GM12878 (cell line): ENCODE measurements around the gene TMPRSS9. TPM values are rescaled to one million over a fixed set of nuclear protein-coding genes. Genes with fewer than 3 reads are reported as not detected.

Experiments used
- CBX3 ChIP-seq: fragments of 200-600 bp; sonication (generic); IDR thresholded peaks from 2 replicates; pipeline ENCODE4 v1.6.1; 2016; ENCODE audit warnings: low read depth, borderline replicate concordance
- EED ChIP-seq: sonication (generic); IDR thresholded peaks from 2 replicates; pipeline ENCODE4 v1.6.1; 2016; ENCODE audit warnings: antibody characterized with exemption, low read depth
- FOS ChIP-seq: IDR thresholded peaks from 3 replicates; pipeline ENCODE4 v1.6.1; 2011; ENCODE audit warnings: borderline replicate concordance; ENCODE audit not compliant: insufficient read length; ENCODE audit errors: extremely low read depth
- MEF2A ChIP-seq: IDR thresholded peaks from 2 replicates; pipeline ENCODE4 v1.6.1; 2011; ENCODE audit warnings: low read depth, mild to moderate bottlenecking, low read length, moderate library complexity; ENCODE audit not compliant: insufficient read depth
- MEF2B ChIP-seq: fragments of 450-650 bp; IDR thresholded peaks from 2 replicates; pipeline ENCODE4 v1.6.1; 2018; ENCODE audit warnings: mild to moderate bottlenecking, moderate library complexity; ENCODE audit not compliant: partially characterized antibody, poor library complexity, severe bottlenecking
- MXI1 ChIP-seq: fragments of 150-350 bp; IDR thresholded peaks from 2 replicates; pipeline ENCODE4 v1.6.1; 2011; ENCODE audit warnings: low read depth, mild to moderate bottlenecking, inconsistent platforms, low read length, improper control_type of control experiment
- MYC ChIP-seq: IDR thresholded peaks from 2 replicates; pipeline ENCODE4 v1.6.1; 2011; ENCODE audit warnings: mild to moderate bottlenecking, low read length, moderate library complexity, inconsistent platforms; ENCODE audit not compliant: insufficient read depth, insufficient replicate concordance, insufficient read length, severe bottlenecking
- NR2C2 ChIP-seq: IDR thresholded peaks from 2 replicates; pipeline ENCODE4 v1.6.1; 2011; ENCODE audit warnings: borderline replicate concordance, low read depth; ENCODE audit not compliant: control insufficient read depth, insufficient read length
- RUNX3 ChIP-seq: IDR thresholded peaks from 2 replicates; pipeline ENCODE4 v1.6.1; 2012; ENCODE audit warnings: low read length, inconsistent platforms
- SIX5 ChIP-seq: IDR thresholded peaks from 2 replicates; pipeline ENCODE4 v1.6.1; 2011; ENCODE audit warnings: mild to moderate bottlenecking, low read depth, low read length, moderate library complexity; ENCODE audit not compliant: severe bottlenecking
- SMAD1 ChIP-seq: fragments of 450-650 bp; IDR thresholded peaks from 2 replicates; pipeline ENCODE4 v1.6.1; 2018; ENCODE audit warnings: mild to moderate bottlenecking, low read depth; ENCODE audit not compliant: partially characterized antibody
- SMARCA5 ChIP-seq: fragments of 450-650 bp; IDR thresholded peaks from 2 replicates; pipeline ENCODE4 v1.6.1; 2017; ENCODE audit warnings: mild to moderate bottlenecking
- SPI1 ChIP-seq: IDR thresholded peaks from 2 replicates; pipeline ENCODE4 v1.6.1; 2011; ENCODE audit warnings: low read depth, mild to moderate bottlenecking, low read length, moderate library complexity, borderline replicate concordance; ENCODE audit not compliant: insufficient read depth
- SREBF1 ChIP-seq: IDR thresholded peaks from 2 replicates; pipeline ENCODE4 v1.6.1; 2012; ENCODE audit warnings: mild to moderate bottlenecking, low read length
- TBL1XR1 ChIP-seq: IDR thresholded peaks from 2 replicates; pipeline ENCODE4 v1.6.1; 2012; ENCODE audit warnings: low read depth, low read length, improper control_type of control experiment
- TCF3 ChIP-seq: IDR thresholded peaks from 2 replicates; pipeline ENCODE4 v1.6.1; 2012; ENCODE audit warnings: low read depth, mild to moderate bottlenecking, low read length, borderline replicate concordance; ENCODE audit not compliant: insufficient read depth
- ZBED1 ChIP-seq: IDR thresholded peaks from 2 replicates; pipeline ENCODE4 v1.6.1; 2016; ENCODE audit warnings: borderline replicate concordance
- ZSCAN29 ChIP-seq: fragments of 450-650 bp; IDR thresholded peaks from 2 replicates; pipeline ENCODE4 v1.6.1; 2017; ENCODE audit warnings: mild to moderate bottlenecking, moderate library complexity
- polyA plus RNA-seq, 11 experiments: library from polyadenylated mRNA; depleted of rRNA in 4 of 11; unstranded in 6 of 11; stranded (reverse) in 5 of 11; fragments of >200 nt; fragmentation: Nextera tagmentation in 4 of 11; fragmentation: Illumina TruSeq in 1 of 11; extraction: Ambion mirVana in 4 of 11; extraction: Trizol in 1 of 11; gene quantifications; 1 replicate in 1 of 11; 2 replicates in 10 of 11; pipeline versions ENCODE4 v1.2.1 to v1.2.3, GENCODE V29; 2011 to 2016; ENCODE audit warnings: inconsistent platforms in 2 of 11, missing spikeins in 2 of 11, low read depth in 1 of 11
- total RNA-seq, 4 experiments: library from RNA; depleted of rRNA in 3 of 4; stranded (reverse); fragments of >200 nt in 3 of 4; fragmentation: Illumina TruSeq in 1 of 4; extraction: Trizol in 1 of 4; gene quantifications; 2 replicates each; pipeline versions ENCODE4 v1.2.1 to v1.2.3, GENCODE V29; 2013 to 2021
- TF ChIP-seq, protein P1 (sequence below): fragments of 450-650 bp; IDR thresholded peaks from 2 replicates; pipeline ENCODE4 v1.6.1; 2018; ENCODE audit warnings: mild to moderate bottlenecking, low read depth, moderate library complexity; ENCODE audit not compliant: partially characterized antibody
- TF ChIP-seq, protein P2 (sequence below): IDR thresholded peaks from 2 replicates; pipeline ENCODE4 v1.6.1; 2012; ENCODE audit warnings: low read depth, low read length, improper control_type of control experiment
- TF ChIP-seq, protein P3 (sequence below): fragments of 450-650 bp; formaldehyde crosslinking; IDR thresholded peaks from 2 replicates; pipeline ENCODE4 v1.4.0; 2022; ENCODE audit warnings: mild to moderate bottlenecking, moderate library complexity
- TF ChIP-seq, protein P4 (sequence below): fragments of 450-650 bp; IDR thresholded peaks from 2 replicates; pipeline ENCODE4 v1.6.1; 2017; ENCODE audit warnings: mild to moderate bottlenecking

TMPRSS9 gene
- total and polyA plus RNA-seq, 10 of the 15 experiments (the other 5 are each of a cell fraction or from before 2014, with no cell fraction given) = 0.24 TPM; not detected in 9

DNA sequence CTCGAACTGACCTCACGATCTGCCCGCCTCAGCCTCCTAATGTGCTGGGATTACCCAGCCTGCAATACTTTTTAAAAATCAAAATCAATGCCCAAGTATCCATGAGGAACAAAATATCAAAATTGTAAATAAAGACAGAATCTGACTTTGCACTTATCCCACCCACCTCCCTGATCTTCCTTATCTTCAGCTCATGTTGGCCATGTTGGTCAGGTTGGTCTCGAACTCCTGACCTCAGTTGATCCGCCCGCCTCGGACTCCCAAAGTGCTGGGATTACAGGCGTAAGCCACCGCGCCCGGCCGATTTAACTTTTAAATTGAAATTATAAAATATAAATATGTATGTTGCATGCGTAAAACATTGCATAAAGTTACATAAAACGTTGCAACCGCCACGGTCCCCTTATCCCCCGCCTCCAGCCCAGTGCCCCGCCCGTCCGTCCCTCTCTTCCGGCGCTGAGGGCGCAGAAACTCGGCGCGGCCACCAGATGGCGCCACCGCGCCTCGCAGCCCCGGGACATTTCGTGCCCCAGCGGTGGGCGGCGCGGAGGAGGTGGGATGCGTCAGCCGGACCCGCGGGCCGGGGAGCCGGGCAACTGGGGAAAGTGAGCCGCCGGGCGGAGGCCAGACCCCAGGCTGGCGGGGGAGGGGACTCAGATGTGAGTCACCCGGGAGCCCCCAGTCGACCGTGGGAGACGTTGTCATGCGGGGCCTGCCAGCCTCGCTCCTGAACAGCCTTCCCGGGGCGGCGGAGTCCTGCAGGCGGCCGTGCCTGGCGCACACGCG lies 114.4 kb downstream of the TMPRSS9 start (continued):
- TF ChIP-seq CBX3 = no peak
- no peak; the same call in 1 of the 2 replicates for TF ChIP-seq EED
- TF ChIP-seq TCF3 = peak; percentile 49
- no peak for TF ChIP-seq SIX5
- no peak for TF ChIP-seq SPI1
- TF ChIP-seq FOS = no peak
- TF ChIP-seq SREBF1 = no peak
- TF ChIP-seq MXI1 = no peak
- no peak for TF ChIP-seq TBL1XR1
- TF ChIP-seq, protein P1, sequence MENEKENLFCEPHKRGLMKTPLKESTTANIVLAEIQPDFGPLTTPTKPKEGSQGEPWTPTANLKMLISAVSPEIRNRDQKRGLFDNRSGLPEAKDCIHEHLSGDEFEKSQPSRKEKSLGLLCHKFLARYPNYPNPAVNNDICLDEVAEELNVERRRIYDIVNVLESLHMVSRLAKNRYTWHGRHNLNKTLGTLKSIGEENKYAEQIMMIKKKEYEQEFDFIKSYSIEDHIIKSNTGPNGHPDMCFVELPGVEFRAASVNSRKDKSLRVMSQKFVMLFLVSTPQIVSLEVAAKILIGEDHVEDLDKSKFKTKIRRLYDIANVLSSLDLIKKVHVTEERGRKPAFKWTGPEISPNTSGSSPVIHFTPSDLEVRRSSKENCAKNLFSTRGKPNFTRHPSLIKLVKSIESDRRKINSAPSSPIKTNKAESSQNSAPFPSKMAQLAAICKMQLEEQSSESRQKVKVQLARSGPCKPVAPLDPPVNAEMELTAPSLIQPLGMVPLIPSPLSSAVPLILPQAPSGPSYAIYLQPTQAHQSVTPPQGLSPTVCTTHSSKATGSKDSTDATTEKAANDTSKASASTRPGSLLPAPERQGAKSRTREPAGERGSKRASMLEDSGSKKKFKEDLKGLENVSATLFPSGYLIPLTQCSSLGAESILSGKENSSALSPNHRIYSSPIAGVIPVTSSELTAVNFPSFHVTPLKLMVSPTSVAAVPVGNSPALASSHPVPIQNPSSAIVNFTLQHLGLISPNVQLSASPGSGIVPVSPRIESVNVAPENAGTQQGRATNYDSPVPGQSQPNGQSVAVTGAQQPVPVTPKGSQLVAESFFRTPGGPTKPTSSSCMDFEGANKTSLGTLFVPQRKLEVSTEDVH = no peak
- no peak for TF ChIP-seq MYC
- TF ChIP-seq SMARCA5 = peak; percentile 98
- TF ChIP-seq ZBED1 = 0 out of 2 replicates have a peak, but pooled peaks have one; percentile 34
- TF ChIP-seq SMAD1 = no peak
- TF ChIP-seq RUNX3 = peak; percentile 47; the same call in 1 of the 2 replicates
- TF ChIP-seq MEF2A = peak; percentile 68
- no peak for TF ChIP-seq NR2C2
- TF ChIP-seq, protein P2, sequence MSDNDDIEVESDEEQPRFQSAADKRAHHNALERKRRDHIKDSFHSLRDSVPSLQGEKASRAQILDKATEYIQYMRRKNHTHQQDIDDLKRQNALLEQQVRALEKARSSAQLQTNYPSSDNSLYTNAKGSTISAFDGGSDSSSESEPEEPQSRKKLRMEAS = 0 out of 2 replicates have a peak, but pooled peaks have one; percentile 1
- TF ChIP-seq, protein P3, sequence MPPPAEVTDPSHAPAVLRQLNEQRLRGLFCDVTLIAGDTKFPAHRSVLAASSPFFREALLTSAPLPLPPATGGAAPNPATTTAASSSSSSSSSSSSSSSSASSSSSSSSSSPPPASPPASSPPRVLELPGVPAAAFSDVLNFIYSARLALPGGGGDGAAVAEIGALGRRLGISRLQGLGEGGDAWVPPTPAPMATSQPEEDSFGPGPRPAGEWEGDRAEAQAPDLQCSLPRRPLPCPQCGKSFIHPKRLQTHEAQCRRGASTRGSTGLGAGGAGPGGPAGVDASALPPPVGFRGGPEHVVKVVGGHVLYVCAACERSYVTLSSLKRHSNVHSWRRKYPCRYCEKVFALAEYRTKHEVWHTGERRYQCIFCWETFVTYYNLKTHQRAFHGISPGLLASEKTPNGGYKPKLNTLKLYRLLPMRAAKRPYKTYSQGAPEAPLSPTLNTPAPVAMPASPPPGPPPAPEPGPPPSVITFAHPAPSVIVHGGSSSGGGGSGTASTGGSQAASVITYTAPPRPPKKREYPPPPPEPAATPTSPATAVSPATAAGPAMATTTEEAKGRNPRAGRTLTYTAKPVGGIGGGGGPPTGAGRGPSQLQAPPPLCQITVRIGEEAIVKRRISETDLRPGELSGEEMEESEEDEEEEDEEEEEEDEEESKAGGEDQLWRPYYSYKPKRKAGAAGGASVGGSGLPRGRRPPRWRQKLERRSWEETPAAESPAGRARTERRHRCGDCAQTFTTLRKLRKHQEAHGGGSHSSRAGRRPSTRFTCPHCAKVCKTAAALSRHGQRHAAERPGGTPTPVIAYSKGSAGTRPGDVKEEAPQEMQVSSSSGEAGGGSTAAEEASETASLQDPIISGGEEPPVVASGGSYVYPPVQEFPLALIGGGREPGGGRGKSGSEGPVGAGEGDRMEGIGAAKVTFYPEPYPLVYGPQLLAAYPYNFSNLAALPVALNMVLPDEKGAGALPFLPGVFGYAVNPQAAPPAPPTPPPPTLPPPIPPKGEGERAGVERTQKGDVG (CRISPR knock-in tag) = no peak
- TF ChIP-seq, protein P4, sequence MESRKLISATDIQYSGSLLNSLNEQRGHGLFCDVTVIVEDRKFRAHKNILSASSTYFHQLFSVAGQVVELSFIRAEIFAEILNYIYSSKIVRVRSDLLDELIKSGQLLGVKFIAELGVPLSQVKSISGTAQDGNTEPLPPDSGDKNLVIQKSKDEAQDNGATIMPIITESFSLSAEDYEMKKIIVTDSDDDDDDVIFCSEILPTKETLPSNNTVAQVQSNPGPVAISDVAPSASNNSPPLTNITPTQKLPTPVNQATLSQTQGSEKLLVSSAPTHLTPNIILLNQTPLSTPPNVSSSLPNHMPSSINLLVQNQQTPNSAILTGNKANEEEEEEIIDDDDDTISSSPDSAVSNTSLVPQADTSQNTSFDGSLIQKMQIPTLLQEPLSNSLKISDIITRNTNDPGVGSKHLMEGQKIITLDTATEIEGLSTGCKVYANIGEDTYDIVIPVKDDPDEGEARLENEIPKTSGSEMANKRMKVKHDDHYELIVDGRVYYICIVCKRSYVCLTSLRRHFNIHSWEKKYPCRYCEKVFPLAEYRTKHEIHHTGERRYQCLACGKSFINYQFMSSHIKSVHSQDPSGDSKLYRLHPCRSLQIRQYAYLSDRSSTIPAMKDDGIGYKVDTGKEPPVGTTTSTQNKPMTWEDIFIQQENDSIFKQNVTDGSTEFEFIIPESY = no peak
- peak; percentile 16; the same call in 1 of the 2 replicates for TF ChIP-seq ZSCAN29
- peak; percentile 72 for TF ChIP-seq MEF2B
